NT2/D1 (cell line): ENCODE data around the gene COL1A1.

Experiments used
- YY1 ChIP-seq: IDR thresholded peaks from 2 replicates; pipeline ENCODE4 v1.6.1; 2011; ENCODE audit not compliant: insufficient read length, insufficient read depth
- ZNF274 ChIP-seq: IDR thresholded peaks from 2 replicates; pipeline ENCODE4 v1.6.1; 2011; ENCODE audit warnings: mild to moderate bottlenecking, low read depth, low read length

DNA sequence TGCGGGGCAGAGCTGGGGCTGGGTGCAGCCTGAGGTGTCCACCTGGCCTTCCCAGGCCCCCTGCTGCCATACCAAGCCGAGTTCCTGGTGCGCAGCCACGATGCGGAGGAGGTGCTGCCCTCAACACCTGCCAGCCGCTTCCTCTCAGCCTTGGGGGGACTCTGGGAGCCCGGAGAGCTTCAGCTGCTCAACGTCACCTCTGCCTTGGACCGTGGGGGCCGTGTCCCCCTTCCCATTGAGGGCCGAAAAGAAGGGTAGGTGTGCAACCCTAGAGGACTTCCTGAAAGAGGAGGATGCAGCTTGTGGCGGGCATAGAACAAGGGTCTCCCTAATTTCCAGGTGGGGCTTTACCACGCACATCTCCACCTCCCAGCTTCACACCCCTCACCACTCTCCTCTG, 33.1 kb downstream of the COL1A1 start:
- TF ChIP-seq ZNF274 (no peak), YY1 (no peak)
